Endothelial cell of umbilical vein (primary cell): ENCODE measurements around the gene UBASH3B. TPM values are rescaled to one million over a fixed set of nuclear protein-coding genes. Genes with fewer than 3 reads are reported as not detected.

ENCODE experiments used
- BruUV-seq: library from RNA; stranded (reverse); fragments of 400-500 nt; replicated peaks from 2 replicates; lab custom pipeline; 2021; lab: Mats Ljungman, UMichigan
- CTCF ChIA-PET: fragments of 300-600, 350-600 bp; sonication (Branson Sonifier 250); formaldehyde crosslinking; loops from one replicate; lab custom pipeline; 2021; ENCODE audit warnings: antibody characterized with exemption, inconsistent platforms; lab: Charles Lee
- POLR2A ChIA-PET: fragments of 300-600, 350-600 bp; sonication (Branson Sonifier 250); formaldehyde crosslinking; loops from one replicate; lab custom pipeline; 2021; ENCODE audit warnings: antibody characterized with exemption, inconsistent platforms; lab: Charles Lee
- DNase-seq: peaks from one replicate; pipeline ENCODE4 v3.0.0-alpha.2; 2011; ENCODE audit warnings: low read depth, low spot score
- FAIRE-seq: peaks from 2 replicates; lab custom pipeline; 2011; peaks lifted over from hg19 to GRCh38; lab: Jason Lieb, UNC
- H2AFZ ChIP-seq: 2 replicates; pipeline ENCODE4 v1.6.0; 2012; ENCODE audit warnings: low read depth, low read length, control low read depth, inconsistent platforms
- H3K27ac ChIP-seq: 2 replicates; pipeline ENCODE4 v1.5.1; 2011; ENCODE audit warnings: low read depth, mild to moderate bottlenecking, control low read depth, low read length, moderate library complexity; ENCODE audit not compliant: insufficient read depth
- H3K27me3 ChIP-seq, 2 experiments: 2 replicates each; pipeline versions ENCODE4 v1.6.0 to v1.6.1; 2011; ENCODE audit warnings: low read length in 2 of 2, mixed read lengths in 1 of 2; ENCODE audit not compliant: control insufficient read depth in 2 of 2, insufficient read depth in 2 of 2
- H3K36me3 ChIP-seq, 2 experiments: 2 replicates in 1 of 2; 3 replicates in 1 of 2; pipeline ENCODE4 v1.5.1; 2011; ENCODE audit warnings: low read length in 2 of 2, mild to moderate bottlenecking in 1 of 2, moderate library complexity in 1 of 2; ENCODE audit not compliant: control insufficient read depth in 2 of 2, insufficient read depth in 2 of 2; ENCODE audit errors: extremely low read depth in 1 of 2
- H3K4me1 ChIP-seq: 3 replicates; pipeline ENCODE4 v1.5.1; 2011; ENCODE audit warnings: mild to moderate bottlenecking, low read length; ENCODE audit not compliant: control insufficient read depth, insufficient read depth; ENCODE audit errors: extremely low read depth
- H3K4me2 ChIP-seq: 2 replicates; pipeline ENCODE4 v1.6.1; 2011; ENCODE audit warnings: low read length, control low read depth, mixed read lengths; ENCODE audit not compliant: insufficient read depth
- H3K4me3 ChIP-seq, 3 experiments: fragments of 200-600 bp in 1 of 3; sonication (generic), shearing (Covaris generic) in 1 of 3; replicated peaks in 1 of 3; 2 replicates each; pipeline ENCODE4 v1.5.1; 2011 to 2016; ENCODE audit warnings: control low read depth in 3 of 3, low read length in 3 of 3, mild to moderate bottlenecking in 2 of 3, inconsistent platforms in 1 of 3, low read depth in 1 of 3, moderate library complexity in 1 of 3; ENCODE audit not compliant: insufficient read depth in 1 of 3
- H3K79me2 ChIP-seq: 2 replicates; pipeline ENCODE4 v1.6.0; 2012; ENCODE audit warnings: low read length, inconsistent platforms; ENCODE audit not compliant: control insufficient read depth, insufficient read depth
- H3K9ac ChIP-seq: replicated peaks from 2 replicates; pipeline ENCODE3; 2011; ENCODE audit warnings: low read length, control low read depth; ENCODE audit not compliant: insufficient read depth; ENCODE audit errors: extremely low read depth
- H3K9me1 ChIP-seq: replicated peaks from 3 replicates; pipeline ENCODE4 v1.6.0; 2011; ENCODE audit warnings: mild to moderate bottlenecking, low read length; ENCODE audit not compliant: control insufficient read depth, insufficient read depth; ENCODE audit errors: extremely low read depth
- H3K9me3 ChIP-seq: replicated peaks from 2 replicates; pipeline ENCODE4 v1.5.1; 2012; ENCODE audit warnings: low read length, inconsistent platforms; ENCODE audit not compliant: control insufficient read depth, insufficient read depth
- H4K20me1 ChIP-seq: replicated peaks from 2 replicates; pipeline ENCODE3; 2011; ENCODE audit warnings: mild to moderate bottlenecking, low read length; ENCODE audit not compliant: control insufficient read depth, insufficient read depth; ENCODE audit errors: extremely low read depth
- CTCF ChIP-seq, 2 donors: IDR thresholded peaks; 1 replicate in 1 of 2; 2 replicates in 1 of 2; pipeline ENCODE4 v1.5.1; 2011; ENCODE audit warnings: low read length in 2 of 2, mild to moderate bottlenecking in 2 of 2, moderate library complexity in 2 of 2, control low read depth in 1 of 2, inconsistent platforms in 1 of 2, low read depth in 1 of 2; ENCODE audit not compliant: insufficient read depth in 1 of 2; ENCODE audit errors: extremely low read depth in 1 of 2
- EZH2 ChIP-seq: IDR thresholded peaks from 2 replicates; pipeline ENCODE4 v1.6.1; 2012; ENCODE audit warnings: borderline replicate concordance, low read depth, mild to moderate bottlenecking, moderate library complexity, low read length, inconsistent platforms; ENCODE audit not compliant: severe bottlenecking
- FOS ChIP-seq: IDR thresholded peaks from 2 replicates; pipeline ENCODE4 v1.6.1; 2011; ENCODE audit warnings: mild to moderate bottlenecking, low read length, moderate library complexity, borderline replicate concordance; ENCODE audit not compliant: insufficient read depth
- GATA2 ChIP-seq: IDR thresholded peaks from 2 replicates; pipeline ENCODE4 v1.7.0; 2011; ENCODE audit warnings: low read depth, mild to moderate bottlenecking, moderate library complexity, mixed read lengths, low read length; ENCODE audit not compliant: insufficient read length, insufficient read depth
- JUN ChIP-seq: IDR thresholded peaks from 2 replicates; pipeline ENCODE4 v1.6.1; 2011; ENCODE audit warnings: borderline replicate concordance, low read depth; ENCODE audit not compliant: insufficient read length, insufficient read depth
- MAX ChIP-seq: IDR thresholded peaks from 2 replicates; pipeline ENCODE4 v1.6.1; 2011; ENCODE audit not compliant: insufficient read depth, insufficient read length
- MYC ChIP-seq: IDR thresholded peaks from one replicate; pipeline ENCODE4 v1.6.1; 2011; ENCODE audit warnings: mild to moderate bottlenecking, low read depth, low read length
- POLR2A ChIP-seq: IDR thresholded peaks from 2 replicates; pipeline ENCODE4 v1.6.1; 2012; ENCODE audit warnings: low read depth, mild to moderate bottlenecking, control low read depth, low read length
- POLR2AphosphoS5 ChIP-seq: IDR thresholded peaks from 2 replicates; pipeline ENCODE4 v1.6.1; 2012; ENCODE audit warnings: low read depth, mild to moderate bottlenecking, control low read depth, low read length, moderate library complexity; ENCODE audit not compliant: insufficient read depth
- dilution Hi-C: fragments of 300-500 bp; cut with MboI; formaldehyde crosslinking; loops from one replicate; pipeline ENCODE4 v1.15.0; 2019; ENCODE audit warnings: low sequenced_read_pairs; ENCODE audit not compliant: extremely low pct_ligation_motif_present
- intact Hi-C: fragments of 100-400 bp; cut with micrococcal nuclease; formaldehyde crosslinking; loops from one replicate; pipeline ENCODE4 v1.10.0; 2022
- polyA plus RNA-seq, 4 experiments: library from polyadenylated mRNA; depleted of rRNA in 3 of 4; stranded (reverse) in 3 of 4; unstranded in 1 of 4; fragments of >200 nt; gene quantifications; 2 replicates each; pipeline versions ENCODE4 v1.2.1 to v1.2.3, GENCODE V29; 2011 to 2012; ENCODE audit warnings: missing spikeins in 1 of 4
- total RNA-seq: library from RNA; stranded (reverse); gene quantifications from 2 replicates; pipeline ENCODE4 v1.2.3, GENCODE V29; 2021

Gene UBASH3B
- total and polyA plus RNA-seq, 2 donors (not counting 3 experiments of a cell fraction or from before 2014, with no cell fraction given) = 23.7 to 38.1 TPM

GRCh38 chr11:122749005-122749687, 93.6 kb downstream of the UBASH3B start:
- H3K79me2 ChIP-seq = no peaks in the 10 kb centered on the region
- H3K4me3 ChIP-seq = no peak overlapping the region
- H3K4me1 ChIP-seq = peaks cover 14% of the 10 kb centered on the region
- no peaks in the 10 kb centered on the region for H3K36me3 ChIP-seq
- no peaks in the 10 kb centered on the region for H3K27me3 ChIP-seq
- ChIA-PET CTCF (interaction anchor here (0.7 to 2.0 kb wide), 7 partner anchors 10 to 105 kb away, joined by 3 to 7 read pairs (median 6); no protein-coding TSS in a partner anchor), POLR2A (no interaction called here)
- TF ChIP-seq EZH2 (no peak), FOS (peak; percentile 32), MYC (no peak), GATA2 (peak; percentile 45), MAX (no peak), CTCF (IDR thresholded peaks at IDR 0.05; ENCODE audit: extremely low read depth in 1 of 2, insufficient read depth in 1 of 2, low read depth in 1 of 2, low read length in 2 of 2) (no peak), POLR2A (no peak), JUN (no peak), POLR2AphosphoS5 (no peak)
- intact Hi-C loops (no loop called here), dilution Hi-C loops (no loop called here)
- peak; percentile 31 for FAIRE-seq
- H3K9me1 ChIP-seq = no peaks in the 10 kb centered on the region
- BruUV-seq = no TSS peak
- H3K9ac ChIP-seq = no peak overlapping the region
- H3K9me3 ChIP-seq = no peaks in the 10 kb centered on the region
- peak; percentile 36 for DNase-seq
- H3K27ac ChIP-seq = no peak overlapping the region
- no peak overlapping the region for H3K4me2 ChIP-seq
- H4K20me1 ChIP-seq = no peaks in the 10 kb centered on the region
- no peak overlapping the region for H2AFZ ChIP-seq
